ENCODE data around the gene TBC1D23. TPM values are rescaled to one million over a fixed set of nuclear protein-coding genes. Genes with fewer than 3 reads are reported as not detected.

Gene TBC1D23
- total and polyA plus RNA-seq, 2 experiments from 2014 or later, result 22.4 to 34.4 TPM

- H3K4me1 Mint-ChIP-seq, result peaks cover 12% of the 10 kb centered on the region
- no peak overlapping the region for H3K4me2 ChIP-seq
These were observed 8.2 kb downstream of the TBC1D23 start for GRCh38 chr3:100269001-100269400.

More at GRCh38 chr3:100269001-100269400, 8.2 kb downstream of the TBC1D23 start:
- Mint-ChIP-seq H3K36me3 (ENCODE audit: low read depth) (no peaks in the 10 kb centered on the region), H3K27me3 (ENCODE audit: insufficient read depth, low read depth, poor library complexity) (peaks cover 7% of the 10 kb centered on the region), H3K9me3 (no peaks in the 10 kb centered on the region), H3K4me3 (no peak overlapping the region), H3K27ac (no peak overlapping the region)
- peaks cover 17% of the 10 kb centered on the region for H3K4me1 ChIP-seq (ENCODE audit: insufficient read depth)
- no peak overlapping the region for H2AFZ ChIP-seq
- no peak for DNase-seq (ENCODE audit: low spot score)
- H3K9me2 ChIP-seq (ENCODE audit: insufficient read depth), result no peaks in the 10 kb centered on the region
- ATAC-seq, result no peak
- H3K36me3 ChIP-seq (ENCODE audit: insufficient read depth), result no peaks in the 10 kb centered on the region
- TF ChIP-seq CREB1 (CRISPR knock-in tag; IDR thresholded peaks at IDR 0.05; ENCODE audit: low read depth) (no peak), POLR2AphosphoS5 (IDR thresholded peaks at IDR 0.05; ENCODE audit: low read depth) (no peak), ZNF331 (CRISPR knock-in tag; IDR thresholded peaks at IDR 0.05; ENCODE audit: low read depth) (no peak), ZNF114 (CRISPR knock-in tag; IDR thresholded peaks at IDR 0.05) (no peak), JUNB (IDR thresholded peaks at IDR 0.05; ENCODE audit: unreplicated experiment) (no peak), ETS1 (IDR thresholded peaks at IDR 0.05) (no peak), REST (IDR thresholded peaks at IDR 0.05; ENCODE audit: unreplicated experiment) (no peak), NANOG (IDR thresholded peaks at IDR 0.05; ENCODE audit: borderline replicate concordance) (no peak), STAT1 (IDR thresholded peaks at IDR 0.05; ENCODE audit: unreplicated experiment) (no peak), ZNF462 (CRISPR knock-in tag; IDR thresholded peaks at IDR 0.05) (no peak), EZH2 (IDR thresholded peaks at IDR 0.05; ENCODE audit: low read depth, unreplicated experiment) (no peak), EZH2phosphoT487 (IDR thresholded peaks at IDR 0.05; ENCODE audit: unreplicated experiment) (no peak), CTCF (conservative IDR thresholded peaks at IDR 0.05; ENCODE audit: low read depth in 2 of 2) (no peak)
- no peaks in the 10 kb centered on the region; the same call in 1 of the 2 replicates for H4K20me1 ChIP-seq (replicated peaks; ENCODE audit: insufficient read depth)
- H3K27me3 ChIP-seq (ENCODE audit: insufficient read depth), result no peaks in the 10 kb centered on the region
- H3K27ac ChIP-seq (ENCODE audit: low read depth), result no peak overlapping the region
- H3K79me2 ChIP-seq (replicated peaks; ENCODE audit: insufficient read depth), result peaks cover 91% of the 10 kb centered on the region
- no peaks in the 10 kb centered on the region for H3F3A ChIP-seq (replicated peaks; ENCODE audit: low read depth)
- H3K4me3 ChIP-seq, result no peak overlapping the region

Measured in GM23338 (cell line).